ENCODE data around the gene CCDC24.

- TF ChIP-seq, protein P1, sequence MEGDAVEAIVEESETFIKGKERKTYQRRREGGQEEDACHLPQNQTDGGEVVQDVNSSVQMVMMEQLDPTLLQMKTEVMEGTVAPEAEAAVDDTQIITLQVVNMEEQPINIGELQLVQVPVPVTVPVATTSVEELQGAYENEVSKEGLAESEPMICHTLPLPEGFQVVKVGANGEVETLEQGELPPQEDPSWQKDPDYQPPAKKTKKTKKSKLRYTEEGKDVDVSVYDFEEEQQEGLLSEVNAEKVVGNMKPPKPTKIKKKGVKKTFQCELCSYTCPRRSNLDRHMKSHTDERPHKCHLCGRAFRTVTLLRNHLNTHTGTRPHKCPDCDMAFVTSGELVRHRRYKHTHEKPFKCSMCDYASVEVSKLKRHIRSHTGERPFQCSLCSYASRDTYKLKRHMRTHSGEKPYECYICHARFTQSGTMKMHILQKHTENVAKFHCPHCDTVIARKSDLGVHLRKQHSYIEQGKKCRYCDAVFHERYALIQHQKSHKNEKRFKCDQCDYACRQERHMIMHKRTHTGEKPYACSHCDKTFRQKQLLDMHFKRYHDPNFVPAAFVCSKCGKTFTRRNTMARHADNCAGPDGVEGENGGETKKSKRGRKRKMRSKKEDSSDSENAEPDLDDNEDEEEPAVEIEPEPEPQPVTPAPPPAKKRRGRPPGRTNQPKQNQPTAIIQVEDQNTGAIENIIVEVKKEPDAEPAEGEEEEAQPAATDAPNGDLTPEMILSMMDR (IDR thresholded peaks at IDR 0.05), result no peak
- TF ChIP-seq POLR2AphosphoS5 (IDR thresholded peaks at IDR 0.05; ENCODE audit: insufficient read depth in 1 of 2, low read depth in 1 of 2), result no peak
Observed at GRCh38 chr1:44040846-44041245, 49.4 kb downstream of the CCDC24 start.
